ENCODE data around the gene MAGEA2B.
"Not testable (repeated sequence)": the region's sequence is repeated elsewhere in the genome, so short reads cannot be mapped to it uniquely, and the experiment has no call there.

Gene MAGEA2B

DNA sequence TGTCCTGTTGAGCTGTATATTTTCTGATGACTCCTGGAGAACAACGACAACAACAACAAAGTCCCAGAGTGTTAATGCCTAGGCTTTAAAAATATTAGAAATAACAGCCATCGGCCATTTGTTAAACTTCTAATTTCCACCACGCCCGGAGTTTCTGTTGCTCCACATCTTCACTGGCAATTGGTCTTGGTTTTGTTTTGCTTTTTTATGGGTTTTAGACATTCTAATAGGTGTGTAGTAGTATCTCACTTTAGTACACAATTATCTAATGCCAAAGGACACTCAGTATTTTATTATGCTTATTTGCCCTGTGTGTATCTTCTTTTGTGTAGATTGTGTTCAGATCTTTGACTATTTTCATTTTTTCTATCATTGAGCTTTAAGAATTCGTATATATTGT is 24.1 kb downstream of the MAGEA2B start:
- DNase-seq = no peak
- Histone ChIP-seq H3K27ac (no peak overlapping the region), H3K36me3 (replicated peaks) (no peaks in the 10 kb centered on the region), H3K27me3 (replicated peaks) (no peaks in the 10 kb centered on the region), H3K4me3 (ENCODE audit: low read depth, low read length) (no peak overlapping the region)
- no peak for TF ChIP-seq CTCF (IDR thresholded peaks at IDR 0.05; ENCODE audit: low read depth, low read length, missing control alignments)
- in situ Hi-C loops (cut with HindIII; ENCODE audit: low pct_ligation_motif_present, low sequenced_read_pairs) = no loop called here

- H3K36me3 ChIP-seq (replicated peaks); DNase-seq; in situ Hi-C loops (cut with HindIII; ENCODE audit: low pct_ligation_motif_present, low sequenced_read_pairs); H3K4me3 ChIP-seq (ENCODE audit: low read depth, low read length); H3K27me3 ChIP-seq (replicated peaks); H3K27ac ChIP-seq: not testable (repeated sequence)
Observed at GRCh38 chrX:152753686-152754650, 39.5 kb downstream of the MAGEA2B start, which contains the start of gene MAGEA2. Gene MAGEA2, minus strand, starts transcription at chrX:152753842. Its CDS starts 2,479 bp downstream, at chrX:152751363.

DNA sequence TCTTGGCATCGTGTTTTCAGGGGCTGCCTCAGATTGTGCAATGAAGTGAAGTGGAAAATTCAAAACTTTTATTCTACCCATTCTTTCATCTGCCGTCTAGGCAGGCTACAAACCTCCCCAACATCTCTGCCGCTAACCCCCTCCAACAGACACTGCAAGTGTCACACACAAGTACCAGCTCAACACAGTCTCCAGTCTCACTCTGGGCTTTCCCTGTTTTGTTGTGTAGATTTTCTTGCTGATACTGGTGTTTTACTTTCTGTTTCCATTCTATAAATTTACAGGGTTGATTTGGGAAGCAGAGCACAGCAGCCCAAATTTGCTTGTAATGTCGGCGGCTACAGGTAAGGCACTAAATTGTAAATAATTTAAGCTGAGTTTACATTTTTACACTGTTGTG is 40.4 kb downstream of the MAGEA2B start:
- DNase-seq; H3K27me3 ChIP-seq (replicated peaks); H3K27ac ChIP-seq; in situ Hi-C loops (cut with HindIII; ENCODE audit: low pct_ligation_motif_present, low sequenced_read_pairs); H3K36me3 ChIP-seq (replicated peaks); H3K4me3 ChIP-seq (ENCODE audit: low read depth, low read length): not testable (repeated sequence)

DNA sequence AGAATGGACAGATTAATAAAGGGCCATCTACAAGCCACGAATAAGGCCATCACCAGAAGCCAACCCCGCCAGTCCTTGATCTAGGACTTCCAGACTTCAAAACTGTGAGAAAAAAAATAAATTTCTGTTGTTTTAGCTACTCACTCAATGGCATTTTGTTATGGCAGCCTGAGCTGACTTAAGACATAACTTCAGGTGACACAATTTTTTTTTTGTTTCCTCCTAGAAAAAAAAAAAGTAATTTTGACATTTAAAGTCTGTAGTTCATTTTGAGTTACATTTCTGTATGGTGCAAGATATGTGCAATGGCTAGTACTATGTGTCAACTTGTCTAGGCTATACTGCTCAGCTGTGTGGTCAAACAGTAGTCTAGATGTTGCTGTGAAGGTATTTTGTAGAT is 44.5 kb downstream of the MAGEA2B start, which contains the start of gene CSAG3:
Gene CSAG3, plus strand, starts transcription at position 301 of the 400 bp plus-strand sequence.
- in situ Hi-C loops (cut with HindIII; ENCODE audit: low pct_ligation_motif_present, low sequenced_read_pairs); H3K27me3 ChIP-seq (replicated peaks); H3K27ac ChIP-seq; DNase-seq; H3K36me3 ChIP-seq (replicated peaks); H3K4me3 ChIP-seq (ENCODE audit: low read depth, low read length): not testable (repeated sequence)

DNA sequence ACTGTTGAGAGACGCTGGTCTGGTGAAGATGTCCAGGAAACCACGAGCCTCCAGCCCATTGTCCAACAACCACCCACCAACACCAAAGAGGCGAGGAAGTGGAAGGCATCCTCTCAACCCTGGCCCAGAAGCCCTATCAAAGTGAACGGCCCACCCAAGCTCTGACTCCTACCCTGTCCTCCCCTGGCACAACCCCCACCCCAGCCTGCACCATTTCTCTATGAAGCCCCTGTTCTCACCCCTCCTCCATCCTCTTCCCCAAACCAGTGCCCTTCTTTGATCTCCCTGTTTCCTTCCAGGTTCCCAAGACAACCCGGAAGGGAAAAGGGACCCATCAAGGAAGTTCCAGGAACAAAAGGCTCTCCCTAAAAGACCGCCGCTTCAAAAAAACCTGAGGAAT is 45.1 kb downstream of the MAGEA2B start:
- DNase-seq; H3K36me3 ChIP-seq (replicated peaks); H3K27me3 ChIP-seq (replicated peaks); H3K27ac ChIP-seq; in situ Hi-C loops (cut with HindIII; ENCODE audit: low pct_ligation_motif_present, low sequenced_read_pairs); H3K4me3 ChIP-seq (ENCODE audit: low read depth, low read length): not testable (repeated sequence)

DNA sequence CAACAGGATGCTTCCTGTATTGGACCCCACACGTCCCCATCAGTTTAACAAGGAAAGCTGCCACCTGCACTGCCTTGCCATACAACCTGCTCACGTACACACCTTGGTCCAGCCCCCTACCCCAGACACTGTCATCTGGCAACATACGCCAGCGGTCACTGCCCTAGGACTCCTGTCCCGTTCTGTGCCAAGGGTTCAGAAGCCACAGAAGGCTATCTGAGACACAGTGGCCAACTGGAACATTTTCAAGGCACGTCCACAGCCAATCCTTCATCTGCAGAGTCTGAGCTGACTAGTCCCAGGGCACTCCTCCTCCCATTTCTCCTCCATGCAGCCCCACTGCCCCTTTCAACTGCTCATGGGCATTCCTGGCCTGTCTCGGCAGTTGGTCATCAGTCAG is 47.2 kb downstream of the MAGEA2B start:
- H3K27ac ChIP-seq; H3K4me3 ChIP-seq (ENCODE audit: low read depth, low read length); DNase-seq; in situ Hi-C loops (cut with HindIII; ENCODE audit: low pct_ligation_motif_present, low sequenced_read_pairs); H3K27me3 ChIP-seq (replicated peaks); H3K36me3 ChIP-seq (replicated peaks): not testable (repeated sequence)

DNA sequence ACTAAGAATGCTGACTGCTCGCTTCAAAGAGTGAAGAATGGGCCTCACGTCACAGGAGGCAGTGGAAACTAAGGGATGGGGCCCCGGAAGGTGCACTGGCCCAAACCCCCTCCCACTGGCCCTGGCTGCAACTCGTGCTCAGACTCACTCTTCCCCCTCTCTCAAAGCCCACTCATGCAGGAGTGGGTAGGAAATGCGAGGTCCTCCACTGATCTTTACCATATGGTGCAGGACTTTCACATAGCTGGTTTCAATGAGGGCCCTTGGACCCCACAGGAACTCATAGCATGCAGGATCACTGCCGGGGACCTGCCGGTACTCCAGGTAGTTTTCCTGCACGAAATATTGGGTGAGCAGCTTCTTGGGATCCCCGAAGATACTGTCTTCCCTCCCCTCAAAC is 52.1 kb downstream of the MAGEA2B start:
- in situ Hi-C loops (cut with HindIII; ENCODE audit: low pct_ligation_motif_present, low sequenced_read_pairs); H3K36me3 ChIP-seq (replicated peaks); DNase-seq; H3K27ac ChIP-seq; H3K27me3 ChIP-seq (replicated peaks); H3K4me3 ChIP-seq (ENCODE audit: low read depth, low read length): not testable (repeated sequence)
